ENCODE measurements around the gene RHOT2. TPM values are rescaled to one million over a fixed set of nuclear protein-coding genes. Genes with fewer than 3 reads are reported as not detected.

RHOT2 gene
- total RNA-seq, 1 experiment from 2014 or later: 42.7 TPM

GRCh38 chr16:642189-643049 is 25.5 kb upstream of the RHOT2 start:
- in situ Hi-C loops (cut with HindIII; ENCODE audit: low pct_unique_long_range_greater_than_20kb, low sequenced_read_pairs): no loop called here
- DNase-seq (ENCODE audit: low read depth, low spot score): peak; percentile 20

- in situ Hi-C loops (cut with HindIII; ENCODE audit: low pct_unique_long_range_greater_than_20kb, low sequenced_read_pairs): no loop called here
- DNase-seq (ENCODE audit: low read depth, low spot score): no peak
Observed at GRCh38 chr16:643050-643368, 24.9 kb upstream of the RHOT2 start.

- DNase-seq (ENCODE audit: low read depth, low spot score): no peak
- in situ Hi-C loops (cut with HindIII; ENCODE audit: low pct_unique_long_range_greater_than_20kb, low sequenced_read_pairs): no loop called here
Observed at GRCh38 chr16:644556-644955, 23.4 kb upstream of the RHOT2 start.

GRCh38 chr16:645852-646678 is 21.9 kb upstream of the RHOT2 start:
- in situ Hi-C loops (cut with HindIII; ENCODE audit: low pct_unique_long_range_greater_than_20kb, low sequenced_read_pairs): no loop called here
- no peak for DNase-seq (ENCODE audit: low read depth, low spot score)

- DNase-seq (ENCODE audit: low read depth, low spot score): no peak
- in situ Hi-C loops (cut with HindIII; ENCODE audit: low pct_unique_long_range_greater_than_20kb, low sequenced_read_pairs): no loop called here
Observed at GRCh38 chr16:646679-647172, 21.2 kb upstream of the RHOT2 start.

GRCh38 chr16:647173-647902 is 20.6 kb upstream of the RHOT2 start:
- DNase-seq (ENCODE audit: low read depth, low spot score): no peak
- in situ Hi-C loops (cut with HindIII; ENCODE audit: low pct_unique_long_range_greater_than_20kb, low sequenced_read_pairs): no loop called here

- DNase-seq (ENCODE audit: low read depth, low spot score): peak; percentile 69
- in situ Hi-C loops (cut with HindIII; ENCODE audit: low pct_unique_long_range_greater_than_20kb, low sequenced_read_pairs): no loop called here
Observed at GRCh38 chr16:648071-648780, 19.7 kb upstream of the RHOT2 start.

- peak; percentile 87 for DNase-seq (ENCODE audit: low read depth, low spot score)
- in situ Hi-C loops (cut with HindIII; ENCODE audit: low pct_unique_long_range_greater_than_20kb, low sequenced_read_pairs): no loop called here
Observed at GRCh38 chr16:648781-649589, 18.9 kb upstream of the RHOT2 start, which contains the start of gene WDR90. TSS of gene WDR90 (plus strand) at chr16:649365. CDS start at chr16:649417, 52 bp downstream.

GRCh38 chr16:649631-650030 is 18.3 kb upstream of the RHOT2 start:
- no peak for DNase-seq (ENCODE audit: low read depth, low spot score)
- in situ Hi-C loops (cut with HindIII; ENCODE audit: low pct_unique_long_range_greater_than_20kb, low sequenced_read_pairs): no loop called here

GRCh38 chr16:651844-652243 is 16.1 kb upstream of the RHOT2 start:
- in situ Hi-C loops (cut with HindIII; ENCODE audit: low pct_unique_long_range_greater_than_20kb, low sequenced_read_pairs): no loop called here
- DNase-seq (ENCODE audit: low read depth, low spot score): peak; percentile 45

- in situ Hi-C loops (cut with HindIII; ENCODE audit: low pct_unique_long_range_greater_than_20kb, low sequenced_read_pairs): no loop called here
Observed at GRCh38 chr16:652454-653305, 15.3 kb upstream of the RHOT2 start.

GRCh38 chr16:654034-654433 is 13.9 kb upstream of the RHOT2 start:
- DNase-seq (ENCODE audit: low read depth, low spot score): no peak
- in situ Hi-C loops (cut with HindIII; ENCODE audit: low pct_unique_long_range_greater_than_20kb, low sequenced_read_pairs): no loop called here

More at GRCh38 chr16:652454-653305, 15.3 kb upstream of the RHOT2 start:
- DNase-seq (ENCODE audit: low read depth, low spot score): no peak

GRCh38 chr16:657487-657886 is 10.4 kb upstream of the RHOT2 start:
- in situ Hi-C loops (cut with HindIII; ENCODE audit: low pct_unique_long_range_greater_than_20kb, low sequenced_read_pairs): no loop called here

GRCh38 chr16:658679-659571 is 9.0 kb upstream of the RHOT2 start:
- DNase-seq (ENCODE audit: low read depth, low spot score): no peak
- in situ Hi-C loops (cut with HindIII; ENCODE audit: low pct_unique_long_range_greater_than_20kb, low sequenced_read_pairs): no loop called here

More at GRCh38 chr16:657487-657886, 10.4 kb upstream of the RHOT2 start:
- DNase-seq (ENCODE audit: low read depth, low spot score): no peak

- DNase-seq (ENCODE audit: low read depth, low spot score): no peak
- in situ Hi-C loops (cut with HindIII; ENCODE audit: low pct_unique_long_range_greater_than_20kb, low sequenced_read_pairs): no loop called here
Observed at GRCh38 chr16:659618-660017, 8.3 kb upstream of the RHOT2 start.
